GM21825 (cell line): Measurements from ENCODE around the gene ADGRD2.
A peak's percentile ranks its signal among the peaks of the same experiment; 100 is the strongest.
"Not testable (repeated sequence)": the region's sequence is repeated elsewhere in the genome, so short reads cannot be mapped to it uniquely, and the experiment has no call there.

Source experiments
- ATAC-seq: cut with Tn5 transposase; IDR thresholded peaks from one replicate; pipeline ENCODE4 v1.9.1; 2021; ENCODE audit warnings: mild to moderate bottlenecking, moderate library complexity; ENCODE audit not compliant: unreplicated experiment

The ADGRD2 gene

GRCh38 chr9:124450241-124450924 is at the start of gene ADGRD2:
Gene ADGRD2, plus strand, starts transcription at chr9:124450451. Its CDS starts 1,216 bp downstream, at chr9:124451667.
- no peak for ATAC-seq

- no peak for ATAC-seq
Measured at GRCh38 chr9:124403246-124403645, 47.0 kb upstream of the ADGRD2 start.

GRCh38 chr9:124409410-124409809 is 40.8 kb upstream of the ADGRD2 start:
- no peak for ATAC-seq

- no peak for ATAC-seq
Measured at GRCh38 chr9:124410321-124410913, 39.8 kb upstream of the ADGRD2 start.

DNA sequence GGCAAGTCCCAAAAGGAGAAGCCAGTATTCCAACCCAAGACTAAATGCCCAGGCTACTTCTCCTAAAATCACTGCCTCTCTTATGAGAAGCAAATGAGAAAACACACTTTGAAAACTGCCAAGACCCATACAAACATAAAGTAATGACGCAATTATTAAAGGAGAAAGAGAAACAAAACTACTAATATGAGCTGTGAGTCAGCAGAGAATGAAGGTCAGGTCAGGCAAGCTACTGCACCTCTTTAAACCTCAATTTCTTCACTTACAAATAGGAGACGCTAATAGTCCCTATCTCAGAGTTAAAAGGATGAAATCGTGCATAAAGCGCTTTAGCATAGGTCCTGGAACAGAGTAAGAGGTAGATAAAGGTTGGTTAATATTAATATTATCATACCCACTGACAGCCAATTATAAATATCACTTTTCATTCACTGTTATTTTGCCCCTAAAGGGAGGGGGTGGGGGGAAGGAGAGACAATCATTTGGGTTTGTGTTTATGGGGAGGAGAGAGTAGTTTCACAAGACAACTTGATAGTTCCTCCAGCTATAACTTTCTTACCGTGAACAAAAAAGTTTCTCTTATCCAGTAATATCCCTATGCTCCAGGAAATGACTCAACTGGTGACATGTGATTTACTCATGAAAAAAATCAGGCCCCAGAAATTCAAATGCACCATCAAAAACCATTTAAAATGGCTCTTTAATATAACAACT is 38.6 kb upstream of the ADGRD2 start:
- no peak for ATAC-seq

DNA sequence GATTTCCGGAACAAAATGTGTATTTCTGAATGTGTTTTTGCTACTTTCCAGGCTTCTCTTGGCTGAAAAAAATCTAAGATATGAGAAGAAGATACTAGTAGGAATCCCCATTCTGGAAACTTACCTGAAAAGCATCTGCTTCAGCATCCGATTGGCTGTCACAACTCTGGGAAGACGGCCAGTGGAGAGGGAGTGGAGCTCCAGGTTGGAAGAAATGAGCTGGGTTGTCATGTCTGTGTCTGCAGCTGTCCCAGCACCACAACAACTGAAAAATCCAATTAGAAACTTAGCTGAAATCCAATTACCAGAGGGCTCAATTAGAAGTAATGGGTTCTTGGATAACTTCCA is 38.0 kb upstream of the ADGRD2 start:
- ATAC-seq = no peak

DNA sequence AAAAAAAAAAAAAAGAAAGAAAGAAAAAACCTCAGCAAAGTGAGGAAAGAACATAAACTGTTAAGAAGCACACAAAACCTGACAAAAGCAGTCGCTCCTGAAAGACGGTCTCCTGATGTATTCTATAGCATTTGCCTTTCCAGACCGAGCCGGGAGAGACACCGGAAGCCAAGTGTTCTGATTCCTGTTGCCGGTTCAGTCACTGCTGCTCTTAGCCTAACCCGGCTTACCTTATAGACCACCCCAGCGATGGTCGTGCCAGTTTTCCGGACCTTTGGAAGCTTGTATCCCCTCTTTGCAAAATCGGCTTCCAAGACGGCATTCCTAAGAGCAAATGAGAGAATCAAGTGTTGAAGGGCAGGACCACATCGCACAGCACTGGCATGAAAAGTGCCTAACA is 35.6 kb upstream of the ADGRD2 start:
- ATAC-seq = no peak

- ATAC-seq = peak; percentile 84
Measured at GRCh38 chr9:124415102-124415851, 35.0 kb upstream of the ADGRD2 start, which contains the start of gene PSMB7. Gene PSMB7, minus strand, starts transcription at chr9:124415442. Its CDS starts 17 bp downstream, at chr9:124415425.

DNA sequence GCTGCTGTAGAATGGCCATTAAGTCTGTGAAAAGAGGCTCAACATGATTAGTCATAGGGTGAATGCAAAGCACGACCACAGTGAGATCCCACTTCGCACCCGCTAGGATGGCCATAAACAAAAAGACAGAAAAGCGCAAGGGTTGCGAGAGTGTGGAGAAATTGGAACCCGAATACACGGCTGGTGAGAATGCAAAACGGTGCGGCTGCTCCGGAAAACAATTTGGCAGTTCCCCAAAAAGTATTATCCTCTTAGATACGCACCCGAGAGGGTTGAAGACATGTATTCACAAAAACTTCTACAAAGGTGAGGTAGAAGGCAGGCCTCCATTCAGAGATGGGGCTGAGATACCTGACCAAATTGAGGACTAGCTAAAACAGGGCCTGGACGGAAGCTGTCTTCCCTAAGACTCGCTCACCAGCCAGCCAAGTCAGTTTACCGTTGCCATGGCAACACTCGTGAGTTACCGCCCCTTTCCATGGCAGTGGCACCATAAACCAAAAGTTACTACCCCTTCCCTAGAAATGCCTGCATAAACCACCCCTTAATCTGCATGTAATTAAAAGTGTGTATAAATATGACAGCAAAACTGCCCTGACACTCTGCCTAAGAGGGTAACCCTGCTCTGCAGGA is 34.3 kb upstream of the ADGRD2 start:
- no peak for ATAC-seq

DNA sequence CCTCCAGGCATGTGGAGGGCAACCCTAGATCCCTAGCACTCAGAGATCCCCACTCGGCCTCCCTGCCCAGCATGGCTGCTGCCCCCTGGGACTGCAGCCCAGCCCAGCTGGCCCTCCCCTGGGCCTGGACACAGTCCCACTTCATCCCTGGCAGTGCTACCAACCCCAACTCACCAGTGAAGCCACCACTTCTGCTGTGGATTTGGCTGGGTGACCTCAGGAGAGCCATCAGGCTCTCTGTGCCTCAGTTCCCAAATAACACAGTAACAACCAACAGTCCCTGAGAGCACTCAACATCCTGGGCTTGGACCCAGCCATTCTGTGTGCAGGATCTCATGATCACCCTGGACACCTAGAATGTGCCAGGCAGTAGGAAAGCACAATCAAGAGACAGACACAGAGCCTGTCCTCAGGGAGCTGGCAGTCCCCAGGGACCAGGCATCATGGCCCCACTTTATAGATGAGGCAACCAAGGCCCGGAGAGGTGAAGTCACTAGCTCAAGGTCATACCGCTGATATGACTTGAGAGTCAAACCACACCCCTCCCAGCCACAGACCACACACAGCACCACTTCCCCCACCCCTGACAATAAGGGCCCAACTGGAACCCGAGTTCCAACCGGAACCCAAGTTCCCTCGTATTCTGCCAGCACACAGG is 30.3 kb upstream of the ADGRD2 start:
- ATAC-seq = no peak

GRCh38 chr9:124420991-124421543 is 29.2 kb upstream of the ADGRD2 start:
- no peak for ATAC-seq

GRCh38 chr9:124423155-124423554 is 27.1 kb upstream of the ADGRD2 start:
- no peak for ATAC-seq

GRCh38 chr9:124423591-124423990 is 26.7 kb upstream of the ADGRD2 start:
- ATAC-seq = no peak

DNA sequence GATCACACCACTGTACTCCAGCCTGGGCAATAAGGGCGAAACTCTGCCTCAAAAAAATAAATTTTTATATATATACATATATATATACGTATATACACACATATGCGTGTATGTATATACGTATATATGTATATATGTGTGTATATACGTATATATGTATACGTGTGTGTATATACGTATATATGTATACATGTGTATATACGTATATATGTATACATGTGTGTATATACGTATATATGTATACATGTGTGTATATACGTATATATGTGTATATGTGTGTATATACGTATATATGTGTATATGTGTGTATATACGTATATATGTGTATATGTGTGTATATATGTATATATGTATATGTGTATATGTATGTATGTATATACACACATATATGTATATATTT is 24.5 kb upstream of the ADGRD2 start:
- not testable (repeated sequence) for ATAC-seq

- no peak for ATAC-seq
Measured at GRCh38 chr9:124426361-124426760, 23.9 kb upstream of the ADGRD2 start.

- no peak for ATAC-seq
Measured at GRCh38 chr9:124427281-124427680, 23.0 kb upstream of the ADGRD2 start.

DNA sequence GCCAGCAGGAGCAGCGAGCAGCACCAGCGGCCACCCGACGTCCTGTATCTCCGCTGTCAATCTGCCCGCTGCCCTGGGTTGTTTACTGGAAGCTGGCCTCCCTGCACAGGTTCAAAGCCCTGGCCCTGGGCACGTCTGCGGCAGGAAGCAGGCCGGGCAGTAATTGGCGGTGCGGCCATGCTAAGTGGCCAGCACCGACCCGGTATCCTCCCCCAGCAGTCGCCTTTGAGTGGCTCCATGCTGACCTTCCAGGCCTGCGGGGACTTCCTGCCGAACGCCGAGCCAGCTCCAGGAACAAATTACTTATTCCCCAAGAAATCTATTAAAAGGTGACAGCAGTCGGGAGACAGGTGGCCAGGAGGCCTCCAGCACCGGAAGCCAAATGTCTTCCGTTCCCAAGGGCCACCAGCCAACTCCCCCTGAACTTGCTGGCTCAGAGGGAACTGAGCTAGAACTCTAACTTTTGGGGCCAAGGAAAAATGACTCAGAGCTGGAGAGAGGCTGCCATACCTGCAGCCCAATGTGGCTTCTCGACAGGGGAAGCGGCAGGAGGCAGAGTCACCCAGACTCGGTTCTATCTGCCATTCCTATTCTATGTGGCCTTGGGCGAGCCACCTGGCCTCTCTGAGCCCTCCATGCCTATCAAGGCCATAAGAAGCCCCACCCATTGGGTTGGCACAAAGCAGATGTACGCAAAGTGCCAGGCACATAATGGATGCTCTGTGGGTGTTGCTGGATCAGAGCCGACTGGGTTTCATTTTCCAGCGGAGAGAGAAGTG is 21.3 kb upstream of the ADGRD2 start:
- no peak for ATAC-seq

DNA sequence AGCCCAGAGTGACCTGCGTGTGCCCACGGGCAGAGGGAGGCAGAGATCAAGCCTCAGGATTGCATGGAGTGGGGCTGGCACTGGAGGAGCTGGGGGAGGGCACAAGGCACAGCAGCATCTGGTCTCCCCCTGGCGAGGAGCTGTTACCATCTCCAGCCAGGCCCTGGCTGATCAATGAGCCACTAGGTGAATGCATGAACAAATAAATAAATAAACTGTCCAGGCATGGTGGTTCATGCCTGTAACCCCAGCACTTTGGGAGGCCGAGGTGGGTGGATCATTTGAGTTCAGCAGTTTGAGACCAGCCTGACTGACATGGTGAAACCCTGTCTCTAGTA is 20.8 kb upstream of the ADGRD2 start:
- ATAC-seq = no peak

DNA sequence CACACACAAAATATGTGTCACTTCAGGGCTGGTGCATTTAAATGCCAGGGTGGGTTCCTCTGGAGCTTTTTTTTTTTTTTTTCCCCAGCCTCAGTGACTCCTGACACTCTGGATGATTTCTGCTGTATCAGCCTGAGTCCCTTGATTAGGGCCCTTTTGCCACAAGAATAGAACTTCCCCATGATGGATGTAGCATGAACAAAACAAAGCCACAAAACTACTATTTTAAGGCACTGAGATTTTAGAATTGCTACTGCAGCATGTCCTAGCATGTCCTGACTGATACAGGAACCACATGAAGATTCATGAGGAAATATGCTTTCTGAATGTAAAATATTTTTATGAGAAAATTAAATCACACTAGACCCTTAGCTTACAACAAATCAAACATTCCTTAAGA is 13.9 kb upstream of the ADGRD2 start:
- no peak for ATAC-seq

- no peak for ATAC-seq
Measured at GRCh38 chr9:124437086-124437485, 13.2 kb upstream of the ADGRD2 start.
